Measurements from ENCODE around the gene RNF44.

RNF44 gene

GRCh38 chr5:176537554-176538229 is 490 bp upstream of the RNF44 start:
- H3K4me1 ChIP-seq (ENCODE audit: insufficient read depth, low read length) = peaks cover 36% of the 10 kb centered on the region
- no peaks in the 10 kb centered on the region for H3K9me3 ChIP-seq (ENCODE audit: low read length)
- H3K36me3 ChIP-seq (ENCODE audit: insufficient read depth, low read length) = peaks cover 7% of the 10 kb centered on the region
- H3K27me3 ChIP-seq (ENCODE audit: insufficient read depth, low read length) = no peaks in the 10 kb centered on the region
- peak overlapping the region; percentile 47 for H2AFZ ChIP-seq (ENCODE audit: low read depth, low read length)
- peak overlapping the region; percentile 88 for H3K4me3 ChIP-seq (ENCODE audit: low read length)

GRCh38 chr5:176536132-176536901 is 885 bp downstream of the RNF44 start:
- Histone ChIP-seq H3K27me3 (ENCODE audit: insufficient read depth, low read length) (no peaks in the 10 kb centered on the region), H3K4me3 (ENCODE audit: low read length) (peak overlapping the region; percentile 88), H2AFZ (ENCODE audit: low read depth, low read length) (peak overlapping the region; percentile 7), H3K9me3 (ENCODE audit: low read length) (no peaks in the 10 kb centered on the region), H3K36me3 (ENCODE audit: insufficient read depth, low read length) (peaks cover 16% of the 10 kb centered on the region), H3K4me1 (ENCODE audit: insufficient read depth, low read length) (peaks cover 27% of the 10 kb centered on the region)

GRCh38 chr5:176535664-176536131 is 1.5 kb downstream of the RNF44 start:
- H2AFZ ChIP-seq (ENCODE audit: low read depth, low read length) = no peak overlapping the region
- H3K9me3 ChIP-seq (ENCODE audit: low read length) = no peaks in the 10 kb centered on the region
- H3K27me3 ChIP-seq (ENCODE audit: insufficient read depth, low read length) = no peaks in the 10 kb centered on the region
- H3K4me1 ChIP-seq (ENCODE audit: insufficient read depth, low read length) = peaks cover 27% of the 10 kb centered on the region
- peak overlapping the region; percentile 88 for H3K4me3 ChIP-seq (ENCODE audit: low read length)
- peaks cover 22% of the 10 kb centered on the region for H3K36me3 ChIP-seq (ENCODE audit: insufficient read depth, low read length)

DNA sequence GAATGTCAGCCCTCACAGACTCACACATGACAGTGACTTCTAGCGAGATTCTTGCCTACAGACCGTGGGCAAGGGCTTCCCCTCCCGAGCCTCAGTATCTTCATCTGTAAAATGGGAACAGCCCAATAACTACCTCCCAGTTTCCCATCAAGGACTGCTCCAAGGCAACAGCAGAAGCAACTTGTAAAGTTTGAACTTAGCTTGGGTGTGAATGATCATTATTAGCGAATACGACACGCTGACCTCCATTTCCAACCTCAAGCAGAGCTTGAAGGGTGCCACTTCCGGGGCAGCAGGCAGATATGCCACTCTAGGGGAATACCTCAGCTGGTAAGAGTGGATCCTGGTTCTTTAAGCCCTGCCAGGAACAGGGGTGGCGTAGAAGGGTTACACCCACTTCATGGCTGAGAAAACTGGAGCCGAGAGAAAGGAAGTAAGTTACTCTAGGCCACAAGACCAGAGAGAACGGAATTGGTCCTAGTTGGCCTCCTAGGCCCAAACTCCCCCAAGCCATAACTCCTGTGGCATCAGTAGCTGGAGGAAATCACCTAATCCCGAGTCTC is 2.0 kb downstream of the RNF44 start:
- Histone ChIP-seq H3K9me3 (ENCODE audit: low read length) (no peaks in the 10 kb centered on the region), H3K36me3 (ENCODE audit: insufficient read depth, low read length) (peaks cover 25% of the 10 kb centered on the region), H2AFZ (ENCODE audit: low read depth, low read length) (no peak overlapping the region), H3K4me3 (ENCODE audit: low read length) (peak overlapping the region; percentile 88), H3K4me1 (ENCODE audit: insufficient read depth, low read length) (peaks cover 27% of the 10 kb centered on the region), H3K27me3 (ENCODE audit: insufficient read depth, low read length) (no peaks in the 10 kb centered on the region)

DNA sequence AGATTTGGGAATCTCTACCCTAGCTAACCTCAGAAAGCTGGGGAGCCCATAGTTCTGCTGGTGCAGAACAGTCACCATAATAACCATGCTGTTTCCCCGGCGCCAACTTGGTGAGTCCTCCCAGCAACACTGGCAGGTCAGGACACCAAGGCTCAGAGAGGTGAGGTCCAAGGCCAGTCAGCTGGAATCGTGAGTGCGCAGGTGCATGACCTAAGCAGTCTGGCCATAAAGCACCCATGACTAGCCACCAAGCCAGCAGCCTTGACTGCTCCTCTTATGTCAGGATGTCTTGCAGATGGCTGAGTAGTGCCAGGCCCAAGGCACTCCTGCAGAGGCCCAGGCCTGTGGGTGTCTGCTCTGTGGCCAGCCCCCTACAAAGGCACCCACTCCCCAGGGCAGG is 2.6 kb downstream of the RNF44 start:
- H3K9me3 ChIP-seq (ENCODE audit: low read length) = no peaks in the 10 kb centered on the region
- no peak overlapping the region for H2AFZ ChIP-seq (ENCODE audit: low read depth, low read length)
- peaks cover 27% of the 10 kb centered on the region for H3K4me1 ChIP-seq (ENCODE audit: insufficient read depth, low read length)
- H3K27me3 ChIP-seq (ENCODE audit: insufficient read depth, low read length) = no peaks in the 10 kb centered on the region
- H3K4me3 ChIP-seq (ENCODE audit: low read length) = no peak overlapping the region
- H3K36me3 ChIP-seq (ENCODE audit: insufficient read depth, low read length) = peaks cover 27% of the 10 kb centered on the region

DNA sequence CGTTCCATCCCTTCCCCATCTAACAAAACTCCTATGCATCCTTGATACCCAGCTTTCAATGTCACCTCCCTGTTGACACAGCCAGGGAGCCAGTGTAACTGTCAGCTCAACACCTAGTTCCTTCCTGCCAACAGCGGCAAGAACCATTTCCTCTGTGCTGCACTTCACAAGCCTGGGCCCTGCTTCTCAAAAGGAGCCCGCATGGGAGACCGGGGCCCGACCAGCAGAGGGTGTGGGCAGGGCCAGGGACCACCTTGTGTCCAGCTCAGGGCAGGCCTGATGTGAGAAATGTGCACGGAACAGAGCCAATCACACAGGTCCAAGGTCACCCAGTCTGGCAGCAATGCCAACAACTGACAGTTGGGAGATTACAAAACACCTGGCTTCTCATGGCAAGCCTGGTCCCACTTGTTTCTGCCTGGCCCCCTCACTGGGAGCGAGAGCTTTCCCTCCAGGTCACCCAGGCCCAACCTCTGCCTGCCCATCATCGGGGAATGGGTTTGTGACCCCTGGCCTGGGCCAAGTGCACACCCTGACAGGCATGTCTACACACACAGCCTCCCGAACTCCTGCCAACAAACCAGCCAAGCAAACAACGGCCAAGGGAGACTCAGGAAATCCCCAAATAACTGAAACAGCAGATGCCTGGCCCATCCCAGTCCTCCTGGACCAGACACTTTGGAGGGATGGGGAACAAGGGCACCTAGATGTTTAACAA is 3.1 kb downstream of the RNF44 start:
- no peak overlapping the region for H2AFZ ChIP-seq (ENCODE audit: low read depth, low read length)
- no peaks in the 10 kb centered on the region for H3K9me3 ChIP-seq (ENCODE audit: low read length)
- H3K36me3 ChIP-seq (ENCODE audit: insufficient read depth, low read length) = peaks cover 33% of the 10 kb centered on the region
- H3K4me1 ChIP-seq (ENCODE audit: insufficient read depth, low read length) = peaks cover 27% of the 10 kb centered on the region
- H3K27me3 ChIP-seq (ENCODE audit: insufficient read depth, low read length) = no peaks in the 10 kb centered on the region
- H3K4me3 ChIP-seq (ENCODE audit: low read length) = no peak overlapping the region

DNA sequence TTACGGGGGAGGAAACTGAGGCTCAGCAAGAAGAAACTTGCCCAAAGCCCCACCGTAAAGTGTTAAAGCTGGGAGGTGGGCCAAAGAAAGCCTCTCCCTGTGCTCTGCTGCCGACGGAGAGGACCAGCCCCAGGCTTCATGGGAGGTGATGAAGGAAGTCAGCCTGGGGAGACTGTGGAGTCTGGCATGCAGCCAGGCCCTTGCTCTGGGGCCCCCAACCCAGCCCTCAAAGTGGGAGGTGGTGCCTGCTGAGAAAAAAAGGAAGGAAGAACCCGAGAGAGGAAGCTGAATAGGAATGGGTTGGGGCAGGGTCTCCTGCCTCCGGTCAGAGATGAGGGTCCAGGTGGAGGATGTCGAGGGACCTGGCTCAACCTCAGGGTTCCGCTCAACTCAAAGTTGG is 3.8 kb downstream of the RNF44 start:
- Histone ChIP-seq H3K27me3 (ENCODE audit: insufficient read depth, low read length) (no peaks in the 10 kb centered on the region), H3K4me1 (ENCODE audit: insufficient read depth, low read length) (peaks cover 25% of the 10 kb centered on the region), H3K36me3 (ENCODE audit: insufficient read depth, low read length) (peaks cover 39% of the 10 kb centered on the region), H3K4me3 (ENCODE audit: low read length) (no peak overlapping the region), H3K9me3 (ENCODE audit: low read length) (no peaks in the 10 kb centered on the region), H2AFZ (ENCODE audit: low read depth, low read length) (no peak overlapping the region)

DNA sequence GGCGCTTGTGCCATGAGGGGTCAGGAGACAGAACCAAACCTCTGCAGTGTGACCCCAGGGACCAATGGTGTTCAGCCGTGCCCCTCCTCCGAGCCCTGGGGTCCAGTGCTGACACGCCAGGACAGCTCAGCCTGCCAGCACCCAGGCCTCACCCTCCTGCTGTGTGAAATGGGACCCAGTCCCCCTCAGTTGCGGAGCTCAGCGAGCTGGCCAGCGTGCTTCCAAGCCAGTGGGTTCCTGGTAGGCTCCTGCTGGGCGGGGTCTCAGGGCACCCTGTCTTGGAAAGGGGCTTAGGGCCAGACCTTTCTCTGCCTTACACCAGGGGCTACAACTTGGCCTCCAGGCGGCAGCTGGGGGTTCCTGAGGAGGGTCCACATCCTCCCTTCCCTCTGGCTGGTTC is 4.4 kb downstream of the RNF44 start:
- no peaks in the 10 kb centered on the region for H3K27me3 ChIP-seq (ENCODE audit: insufficient read depth, low read length)
- peaks cover 45% of the 10 kb centered on the region for H3K36me3 ChIP-seq (ENCODE audit: insufficient read depth, low read length)
- no peak overlapping the region for H2AFZ ChIP-seq (ENCODE audit: low read depth, low read length)
- H3K9me3 ChIP-seq (ENCODE audit: low read length) = no peaks in the 10 kb centered on the region
- no peak overlapping the region for H3K4me3 ChIP-seq (ENCODE audit: low read length)
- H3K4me1 ChIP-seq (ENCODE audit: insufficient read depth, low read length) = peaks cover 22% of the 10 kb centered on the region

- Histone ChIP-seq H2AFZ (ENCODE audit: low read depth, low read length) (no peak overlapping the region), H3K9me3 (ENCODE audit: low read length) (no peaks in the 10 kb centered on the region), H3K36me3 (ENCODE audit: insufficient read depth, low read length) (peaks cover 51% of the 10 kb centered on the region), H3K27me3 (ENCODE audit: insufficient read depth, low read length) (no peaks in the 10 kb centered on the region), H3K4me3 (ENCODE audit: low read length) (no peak overlapping the region), H3K4me1 (ENCODE audit: insufficient read depth, low read length) (peaks cover 22% of the 10 kb centered on the region)
These were observed 5.2 kb downstream of the RNF44 start for GRCh38 chr5:176531902-176532493.

DNA sequence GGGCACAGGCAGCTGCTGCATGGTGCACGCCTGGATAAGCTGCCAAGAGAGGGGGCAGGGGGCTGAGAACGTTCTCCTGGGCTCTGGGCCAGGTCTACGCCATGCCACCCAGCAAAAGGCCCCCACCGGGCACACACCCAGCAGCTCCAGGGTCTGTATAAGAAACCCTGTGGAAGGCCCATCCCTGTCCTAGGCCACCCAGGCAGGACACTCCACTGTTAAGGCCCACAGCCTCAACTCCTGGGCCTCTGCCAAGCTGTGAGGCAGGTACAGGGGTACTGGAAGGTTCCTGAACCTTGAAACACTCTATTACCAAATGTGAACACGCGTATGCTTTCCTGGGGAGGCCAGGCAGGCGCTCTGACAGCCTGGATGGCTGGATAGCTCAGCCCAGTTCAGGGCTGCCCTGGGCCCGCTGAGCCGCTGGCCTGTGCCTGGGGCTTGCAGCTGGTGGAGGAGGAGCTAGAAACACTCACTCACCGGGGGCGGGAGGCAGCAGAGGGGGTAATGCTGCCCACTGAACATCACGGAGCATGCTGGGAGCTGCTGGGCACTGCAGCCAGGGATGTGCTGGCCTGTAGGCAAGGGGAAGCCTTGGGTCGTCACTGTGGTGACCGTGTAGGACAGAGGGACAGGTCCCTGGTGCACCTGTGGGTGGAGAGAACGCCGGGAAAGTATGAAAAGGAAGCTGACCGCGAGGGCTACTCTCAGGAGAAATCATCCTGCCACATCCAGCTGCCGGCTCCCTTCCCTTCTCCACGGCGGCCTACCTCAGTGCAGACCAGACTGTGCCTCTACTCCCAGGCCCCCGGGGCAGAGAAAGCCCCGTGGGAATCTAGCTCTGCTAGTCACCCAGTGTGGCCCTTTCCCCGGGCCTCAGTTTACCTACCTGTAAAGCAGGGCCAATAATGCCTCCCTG is 6.0 kb downstream of the RNF44 start:
- Histone ChIP-seq H3K4me1 (ENCODE audit: insufficient read depth, low read length) (peaks cover 22% of the 10 kb centered on the region), H3K27me3 (ENCODE audit: insufficient read depth, low read length) (no peaks in the 10 kb centered on the region), H3K4me3 (ENCODE audit: low read length) (no peak overlapping the region), H2AFZ (ENCODE audit: low read depth, low read length) (no peak overlapping the region), H3K36me3 (ENCODE audit: insufficient read depth, low read length) (peaks cover 51% of the 10 kb centered on the region), H3K9me3 (ENCODE audit: low read length) (no peaks in the 10 kb centered on the region)

- H2AFZ ChIP-seq (ENCODE audit: low read depth, low read length) = no peak overlapping the region
- H3K36me3 ChIP-seq (ENCODE audit: insufficient read depth, low read length) = peaks cover 52% of the 10 kb centered on the region
- H3K9me3 ChIP-seq (ENCODE audit: low read length) = no peaks in the 10 kb centered on the region
- peaks cover 16% of the 10 kb centered on the region for H3K4me1 ChIP-seq (ENCODE audit: insufficient read depth, low read length)
- H3K27me3 ChIP-seq (ENCODE audit: insufficient read depth, low read length) = no peaks in the 10 kb centered on the region
- no peak overlapping the region for H3K4me3 ChIP-seq (ENCODE audit: low read length)
These were observed 6.7 kb downstream of the RNF44 start for GRCh38 chr5:176530393-176530982.

DNA sequence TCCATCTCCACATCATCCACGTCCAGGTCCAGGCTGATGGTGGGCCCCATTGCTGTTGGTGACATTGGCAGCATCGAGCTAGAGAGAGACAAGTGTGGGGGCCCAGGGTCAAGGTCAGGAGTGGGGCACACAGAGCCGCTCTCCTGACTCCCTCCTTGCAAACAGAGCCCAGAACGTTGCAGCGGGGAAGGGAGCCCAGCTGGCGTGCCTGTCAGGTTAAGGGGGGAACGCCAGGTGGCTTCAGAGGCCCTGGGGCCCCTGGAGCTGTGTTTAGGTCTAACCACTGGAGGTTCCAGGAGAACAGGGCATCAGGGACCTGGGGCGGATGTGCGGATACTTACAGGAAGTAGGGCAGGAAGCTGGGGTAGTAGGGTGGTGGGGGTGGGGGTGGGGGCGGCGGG is 7.5 kb downstream of the RNF44 start:
- Histone ChIP-seq H3K4me3 (ENCODE audit: low read length) (no peak overlapping the region), H2AFZ (ENCODE audit: low read depth, low read length) (no peak overlapping the region), H3K36me3 (ENCODE audit: insufficient read depth, low read length) (peaks cover 52% of the 10 kb centered on the region), H3K27me3 (ENCODE audit: insufficient read depth, low read length) (no peaks in the 10 kb centered on the region), H3K4me1 (ENCODE audit: insufficient read depth, low read length) (peaks cover 8% of the 10 kb centered on the region), H3K9me3 (ENCODE audit: low read length) (no peaks in the 10 kb centered on the region)
